ENCODE measurements around the gene ANKRA2.

ANKRA2 gene

GRCh38 chr5:73564675-73565074 lies 764 bp downstream of the ANKRA2 start:
- H3K4me3 ChIP-seq = peak overlapping the region; percentile 91
- H3K9me3 ChIP-seq (ENCODE audit: low read depth, low read length) = no peaks in the 10 kb centered on the region
- peak overlapping the region; percentile 91 for H3K9ac ChIP-seq (ENCODE audit: insufficient read length)
- H3K36me3 ChIP-seq (ENCODE audit: insufficient read depth, low read length) = peaks cover 18% of the 10 kb centered on the region
- no peak for DNase-seq (ENCODE audit: low read depth, low spot score)
- no peak overlapping the region; the same call in 1 of the 2 replicates for H3K27ac ChIP-seq
- TF ChIP-seq EZH2 (IDR thresholded peaks at IDR 0.05) (no peak), FOXP2 (optimal IDR thresholded peaks at IDR 0.05; ENCODE audit: control extremely low read depth, extremely low read length, insufficient read depth) (no peak), POLR2AphosphoS5 (IDR thresholded peaks at IDR 0.05; ENCODE audit: borderline replicate concordance, low read depth, low read length) (no peak)

- TF ChIP-seq POLR2AphosphoS5 (IDR thresholded peaks at IDR 0.05; ENCODE audit: borderline replicate concordance, low read depth, low read length) (no peak), EZH2 (IDR thresholded peaks at IDR 0.05) (no peak), FOXP2 (optimal IDR thresholded peaks at IDR 0.05; ENCODE audit: control extremely low read depth, extremely low read length, insufficient read depth) (no peak)
- H3K9ac ChIP-seq (ENCODE audit: insufficient read length) = peak overlapping the region; percentile 91
- peaks cover 19% of the 10 kb centered on the region for H3K36me3 ChIP-seq (ENCODE audit: insufficient read depth, low read length)
- H3K4me3 ChIP-seq = peak overlapping the region; percentile 91
- no peak for DNase-seq (ENCODE audit: low read depth, low spot score)
- no peaks in the 10 kb centered on the region for H3K9me3 ChIP-seq (ENCODE audit: low read depth, low read length)
- H3K27ac ChIP-seq = no peak overlapping the region
Measured at GRCh38 chr5:73564018-73564417, 1.4 kb downstream of the ANKRA2 start.

GRCh38 chr5:73558950-73559349 lies 6.5 kb downstream of the ANKRA2 start:
- H3K4me3 ChIP-seq = no peak overlapping the region
- H3K9me3 ChIP-seq (ENCODE audit: low read depth, low read length) = no peaks in the 10 kb centered on the region
- H3K27ac ChIP-seq = no peak overlapping the region
- TF ChIP-seq FOXP2 (optimal IDR thresholded peaks at IDR 0.05; ENCODE audit: control extremely low read depth, extremely low read length, insufficient read depth) = no peak
- no peak for TF ChIP-seq POLR2AphosphoS5 (IDR thresholded peaks at IDR 0.05; ENCODE audit: borderline replicate concordance, low read depth, low read length)
- TF ChIP-seq EZH2 (IDR thresholded peaks at IDR 0.05) = no peak
- no peak overlapping the region for H3K9ac ChIP-seq (ENCODE audit: insufficient read length)
- peaks cover 14% of the 10 kb centered on the region; the same call in 1 of the 2 replicates for H3K36me3 ChIP-seq (ENCODE audit: insufficient read depth, low read length)
- DNase-seq (ENCODE audit: low read depth, low spot score) = no peak

- H3K9ac ChIP-seq (ENCODE audit: insufficient read length) = no peak overlapping the region
- no peak for DNase-seq (ENCODE audit: low read depth, low spot score)
- TF ChIP-seq POLR2AphosphoS5 (IDR thresholded peaks at IDR 0.05; ENCODE audit: borderline replicate concordance, low read depth, low read length) = no peak
- TF ChIP-seq FOXP2 (optimal IDR thresholded peaks at IDR 0.05; ENCODE audit: control extremely low read depth, extremely low read length, insufficient read depth) = no peak
- TF ChIP-seq EZH2 (IDR thresholded peaks at IDR 0.05) = no peak
- peaks cover 5% of the 10 kb centered on the region; the same call in 1 of the 2 replicates for H3K36me3 ChIP-seq (ENCODE audit: insufficient read depth, low read length)
- H3K9me3 ChIP-seq (ENCODE audit: low read depth, low read length) = no peaks in the 10 kb centered on the region
- no peak overlapping the region for H3K4me3 ChIP-seq
- H3K27ac ChIP-seq = no peak overlapping the region
Measured at GRCh38 chr5:73552642-73553041, 12.8 kb downstream of the ANKRA2 start.

GRCh38 chr5:73550016-73550415 lies 15.4 kb downstream of the ANKRA2 start:
- H3K9ac ChIP-seq (ENCODE audit: insufficient read length) = no peak overlapping the region
- no peak for DNase-seq (ENCODE audit: low read depth, low spot score)
- peaks cover 5% of the 10 kb centered on the region; the same call in 1 of the 2 replicates for H3K36me3 ChIP-seq (ENCODE audit: insufficient read depth, low read length)
- H3K27ac ChIP-seq = no peak overlapping the region
- no peak overlapping the region for H3K4me3 ChIP-seq
- TF ChIP-seq POLR2AphosphoS5 (IDR thresholded peaks at IDR 0.05; ENCODE audit: borderline replicate concordance, low read depth, low read length) (no peak), EZH2 (IDR thresholded peaks at IDR 0.05) (no peak), FOXP2 (optimal IDR thresholded peaks at IDR 0.05; ENCODE audit: control extremely low read depth, extremely low read length, insufficient read depth) (no peak)
- no peaks in the 10 kb centered on the region for H3K9me3 ChIP-seq (ENCODE audit: low read depth, low read length)

GRCh38 chr5:73545403-73545779 lies 20.0 kb downstream of the ANKRA2 start:
- Histone ChIP-seq H3K4me3 (no peak overlapping the region), H3K9ac (ENCODE audit: insufficient read length) (no peak overlapping the region), H3K9me3 (ENCODE audit: low read depth, low read length) (no peaks in the 10 kb centered on the region), H3K36me3 (ENCODE audit: insufficient read depth, low read length) (no peaks in the 10 kb centered on the region), H3K27ac (no peak overlapping the region)
- TF ChIP-seq POLR2AphosphoS5 (IDR thresholded peaks at IDR 0.05; ENCODE audit: borderline replicate concordance, low read depth, low read length) (no peak), EZH2 (IDR thresholded peaks at IDR 0.05) (no peak), FOXP2 (optimal IDR thresholded peaks at IDR 0.05; ENCODE audit: control extremely low read depth, extremely low read length, insufficient read depth) (no peak)
- no peak for DNase-seq (ENCODE audit: low read depth, low spot score)

- no peak for TF ChIP-seq POLR2AphosphoS5 (IDR thresholded peaks at IDR 0.05; ENCODE audit: borderline replicate concordance, low read depth, low read length)
- TF ChIP-seq EZH2 (IDR thresholded peaks at IDR 0.05) = no peak
- TF ChIP-seq FOXP2 (optimal IDR thresholded peaks at IDR 0.05; ENCODE audit: control extremely low read depth, extremely low read length, insufficient read depth) = no peak
- no peak overlapping the region for H3K4me3 ChIP-seq
- no peak overlapping the region for H3K9ac ChIP-seq (ENCODE audit: insufficient read length)
- H3K27ac ChIP-seq = no peak overlapping the region
- H3K36me3 ChIP-seq (ENCODE audit: insufficient read depth, low read length) = no peaks in the 10 kb centered on the region
- no peak for DNase-seq (ENCODE audit: low read depth, low spot score)
- no peaks in the 10 kb centered on the region for H3K9me3 ChIP-seq (ENCODE audit: low read depth, low read length)
Measured at GRCh38 chr5:73544429-73545402, 20.7 kb downstream of the ANKRA2 start.

GRCh38 chr5:73542020-73542419 lies 23.4 kb downstream of the ANKRA2 start:
- Histone ChIP-seq H3K36me3 (ENCODE audit: insufficient read depth, low read length) (no peaks in the 10 kb centered on the region), H3K9me3 (ENCODE audit: low read depth, low read length) (no peaks in the 10 kb centered on the region), H3K4me3 (no peak overlapping the region), H3K27ac (no peak overlapping the region), H3K9ac (ENCODE audit: insufficient read length) (no peak overlapping the region)
- TF ChIP-seq FOXP2 (optimal IDR thresholded peaks at IDR 0.05; ENCODE audit: control extremely low read depth, extremely low read length, insufficient read depth) = no peak
- TF ChIP-seq EZH2 (IDR thresholded peaks at IDR 0.05) = no peak
- no peak for TF ChIP-seq POLR2AphosphoS5 (IDR thresholded peaks at IDR 0.05; ENCODE audit: borderline replicate concordance, low read depth, low read length)
- no peak for DNase-seq (ENCODE audit: low read depth, low spot score)
